ENCODE data around the gene GTF2A1L.
"Not testable (repeated sequence)": the region's sequence is repeated elsewhere in the genome, so short reads cannot be mapped to it uniquely, and the experiment has no call there.

Gene GTF2A1L

GRCh38 chr2:48619526-48619925, 1.9 kb downstream of the GTF2A1L start:
- ChIA-PET CTCF (no interaction called here), POLR2A (no interaction called here)
- no peak for DNase-seq (ENCODE audit: low read depth, low spot score)
- no peak for TF ChIP-seq CTCF (IDR thresholded peaks at IDR 0.05; ENCODE audit: insufficient read depth, low read length, missing control alignments)
- H3K4me3 ChIP-seq (ENCODE audit: low read depth, low read length): no peak overlapping the region

GRCh38 chr2:48620604-48621003, 2.9 kb downstream of the GTF2A1L start:
- TF ChIP-seq CTCF (IDR thresholded peaks at IDR 0.05; ENCODE audit: insufficient read depth, low read length, missing control alignments): no peak
- no peak overlapping the region for H3K4me3 ChIP-seq (ENCODE audit: low read depth, low read length)
- no peak for DNase-seq (ENCODE audit: low read depth, low spot score)
- ChIA-PET POLR2A (no interaction called here), CTCF (no interaction called here)

DNA sequence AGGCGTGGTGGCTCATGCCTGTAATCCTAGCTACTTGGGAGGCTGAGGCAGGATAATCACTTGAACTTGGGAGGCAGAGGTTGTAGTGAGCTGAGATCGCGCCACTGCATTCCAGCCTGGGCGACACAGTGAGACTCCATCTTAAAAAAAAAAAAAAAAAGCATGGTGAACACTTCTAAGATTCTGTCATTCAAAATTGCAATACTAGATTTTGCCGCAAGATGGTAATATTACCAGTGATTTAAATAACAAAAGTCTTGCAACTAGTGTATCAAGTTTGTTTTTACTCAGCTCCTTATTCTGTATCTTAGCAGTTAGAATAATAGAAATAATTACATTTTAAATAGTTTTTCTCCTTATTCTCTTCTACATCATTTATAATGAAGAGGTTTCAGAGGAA, 5.0 kb downstream of the GTF2A1L start:
- DNase-seq (ENCODE audit: low read depth, low spot score); H3K4me3 ChIP-seq (ENCODE audit: low read depth, low read length); POLR2A ChIA-PET: not testable (repeated sequence)
- CTCF ChIA-PET: interaction anchor here (1.0 kb wide), 1 partner anchor 12 kb away, joined by 4 read pairs; no protein-coding TSS in a partner anchor

- no peak for TF ChIP-seq CTCF (IDR thresholded peaks at IDR 0.05; ENCODE audit: insufficient read depth, low read length, missing control alignments)
- POLR2A ChIA-PET: no interaction called here
- CTCF ChIA-PET: no interaction called here
- DNase-seq (ENCODE audit: low read depth, low spot score): no peak
- H3K4me3 ChIP-seq (ENCODE audit: low read depth, low read length): no peak overlapping the region
Observed at GRCh38 chr2:48624696-48625095, 7.0 kb downstream of the GTF2A1L start.

DNA sequence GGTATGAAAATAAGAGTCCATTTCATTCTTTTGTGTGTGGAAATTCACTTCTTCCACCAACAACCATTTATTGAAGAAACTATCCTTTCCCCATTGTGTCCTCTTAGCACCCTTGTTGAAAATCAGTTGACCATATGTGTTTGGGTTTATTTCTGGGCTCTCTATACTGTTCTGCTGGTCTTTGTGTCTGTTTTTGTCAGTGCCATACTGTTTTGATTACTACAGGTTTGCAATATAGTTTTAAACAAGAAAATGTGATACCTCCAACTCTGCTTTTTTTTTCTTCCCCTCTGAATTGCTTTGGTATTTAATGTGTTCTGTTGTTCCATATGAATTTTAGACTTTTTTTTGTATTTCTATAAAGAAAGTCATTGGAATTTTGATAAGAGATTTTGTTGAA, 8.4 kb downstream of the GTF2A1L start:
- ChIA-PET POLR2A (no interaction called here), CTCF (no interaction called here)
- no peak for TF ChIP-seq CTCF (IDR thresholded peaks at IDR 0.05; ENCODE audit: insufficient read depth, low read length, missing control alignments)
- no peak for DNase-seq (ENCODE audit: low read depth, low spot score)
- no peak overlapping the region for H3K4me3 ChIP-seq (ENCODE audit: low read depth, low read length)

- CTCF ChIA-PET: no interaction called here
- DNase-seq (ENCODE audit: low read depth, low spot score): no peak
- POLR2A ChIA-PET: no interaction called here
- no peak overlapping the region for H3K4me3 ChIP-seq (ENCODE audit: low read depth, low read length)
- no peak for TF ChIP-seq CTCF (IDR thresholded peaks at IDR 0.05; ENCODE audit: insufficient read depth, low read length, missing control alignments)
Observed at GRCh38 chr2:48633143-48633542, 15.5 kb downstream of the GTF2A1L start.

- DNase-seq (ENCODE audit: low read depth, low spot score): no peak
- POLR2A ChIA-PET: no interaction called here
- no peak overlapping the region for H3K4me3 ChIP-seq (ENCODE audit: low read depth, low read length)
- CTCF ChIA-PET: no interaction called here
- no peak for TF ChIP-seq CTCF (IDR thresholded peaks at IDR 0.05; ENCODE audit: insufficient read depth, low read length, missing control alignments)
Observed at GRCh38 chr2:48635786-48636185, 18.1 kb downstream of the GTF2A1L start.

Measured in AG04449 (cell line).